ENCODE data around the gene PPP2R2C.

DNA sequence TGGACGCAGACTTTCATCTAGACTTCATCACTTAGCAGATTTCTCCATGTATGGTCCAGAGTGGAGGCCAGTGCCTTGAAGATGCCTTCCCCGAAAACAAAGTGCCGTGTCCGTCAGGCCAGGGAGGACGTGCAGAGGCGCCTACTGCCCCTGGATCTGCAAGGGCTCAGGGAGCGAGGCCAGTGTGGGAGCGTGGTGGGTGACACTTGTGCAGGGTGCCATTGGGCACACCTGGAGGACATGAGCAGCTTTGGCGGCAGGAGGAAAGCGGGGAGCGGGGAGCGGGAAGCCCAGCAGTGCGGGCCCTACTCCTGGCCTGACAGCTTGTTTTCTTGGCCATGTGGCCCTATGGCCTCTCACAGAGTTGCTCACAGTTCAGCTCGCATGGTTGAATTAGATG is 176.9 kb downstream of the PPP2R2C start:
- no peak for TF ChIP-seq CTCF (IDR thresholded peaks at IDR 0.05 in 8 of 11, conservative IDR thresholded peaks at IDR 0.05 in 3 of 11)
- TF ChIP-seq POLR2AphosphoS5 (IDR thresholded peaks at IDR 0.05): peak in 1 of 3 donors; percentile 6
